Umbilical cord (tissue), 2 donors: ENCODE data around the gene ISG20L2. TPM values are rescaled to one million over a fixed set of nuclear protein-coding genes. Genes with fewer than 3 reads are reported as not detected.

ENCODE experiments used
- DNase-seq: peaks from one replicate; pipeline ENCODE4 v3.0.0-alpha.2; 2015; ENCODE audit warnings: low spot score
- total RNA-seq: library from RNA; depleted of rRNA; stranded (reverse); fragments of >200 nt; gene quantifications from one replicate; pipeline ENCODE4 v1.2.3, GENCODE V29; 2014; ENCODE audit warnings: low replicate concordance; ENCODE audit not compliant: insufficient read depth

ISG20L2 gene
- total RNA-seq, 1 donor from 2014 or later, result 3.9 TPM

DNA sequence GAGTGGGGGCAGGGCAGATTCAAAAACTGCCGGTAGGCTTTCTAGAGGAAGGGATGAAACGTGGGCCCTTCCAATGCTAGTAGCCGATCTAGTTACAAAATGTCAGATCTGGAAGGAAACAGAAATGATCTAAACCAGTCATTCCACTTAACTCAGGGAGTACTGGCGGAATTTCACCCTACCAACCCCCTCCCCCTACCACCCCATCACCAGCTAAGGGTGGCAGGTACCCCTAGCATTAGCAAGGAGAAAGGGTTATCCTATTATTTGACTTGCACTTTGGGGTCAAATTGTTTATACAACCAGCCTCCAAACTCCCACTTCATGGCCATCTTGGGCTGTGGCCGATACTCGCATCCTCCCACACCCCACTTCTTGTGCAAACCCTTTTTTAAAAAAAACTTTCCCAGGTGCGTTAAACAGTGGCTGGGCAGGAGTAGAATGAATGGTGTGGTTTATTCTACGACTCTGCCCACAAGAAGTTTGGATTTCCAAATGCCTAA lies 13.0 kb upstream of the ISG20L2 start:
- no peak for DNase-seq

DNA sequence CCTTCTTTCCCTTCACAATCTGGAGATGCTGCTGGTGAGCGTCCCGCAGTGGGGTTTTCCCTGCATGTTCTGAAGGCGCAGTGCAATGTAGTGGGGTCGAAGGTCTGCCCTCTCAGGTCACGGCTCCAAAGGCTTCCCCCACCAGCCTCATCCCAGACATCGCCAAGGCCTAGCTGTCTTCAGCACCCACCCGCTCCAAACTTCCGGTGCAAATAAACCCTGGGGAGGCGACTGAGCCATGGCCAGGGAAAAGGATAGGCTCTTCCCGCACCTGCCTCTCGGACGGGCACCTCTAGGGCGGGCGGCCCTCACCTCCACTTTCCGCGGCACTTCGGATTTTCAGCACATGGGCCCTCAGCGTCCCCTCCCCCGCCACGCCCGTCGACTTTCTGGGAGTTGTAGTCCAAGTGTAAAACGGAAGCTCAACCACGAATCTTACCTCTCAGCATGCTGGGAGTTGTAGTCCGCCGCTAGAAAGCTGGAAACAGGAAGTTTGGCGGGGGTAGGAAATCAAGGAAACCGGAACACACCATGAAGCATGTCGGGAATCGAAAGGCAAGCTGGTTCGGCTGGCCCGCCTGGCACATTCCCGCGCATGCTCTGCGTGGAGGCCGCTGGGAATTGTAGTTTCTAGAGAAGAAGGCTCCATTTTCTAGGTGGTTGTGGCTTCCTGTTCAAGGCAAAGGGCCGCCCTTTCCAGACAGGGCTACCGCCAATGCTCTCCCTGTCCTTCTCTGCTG lies 12.3 kb upstream of the ISG20L2 start, which contains the start of gene MRPL24:
Gene MRPL24 (minus strand): TSS at position 348 of the 740 bp plus-strand sequence. CDS start 2,384 bp downstream, outside the sequence.
- DNase-seq, result peak; percentile 100

DNA sequence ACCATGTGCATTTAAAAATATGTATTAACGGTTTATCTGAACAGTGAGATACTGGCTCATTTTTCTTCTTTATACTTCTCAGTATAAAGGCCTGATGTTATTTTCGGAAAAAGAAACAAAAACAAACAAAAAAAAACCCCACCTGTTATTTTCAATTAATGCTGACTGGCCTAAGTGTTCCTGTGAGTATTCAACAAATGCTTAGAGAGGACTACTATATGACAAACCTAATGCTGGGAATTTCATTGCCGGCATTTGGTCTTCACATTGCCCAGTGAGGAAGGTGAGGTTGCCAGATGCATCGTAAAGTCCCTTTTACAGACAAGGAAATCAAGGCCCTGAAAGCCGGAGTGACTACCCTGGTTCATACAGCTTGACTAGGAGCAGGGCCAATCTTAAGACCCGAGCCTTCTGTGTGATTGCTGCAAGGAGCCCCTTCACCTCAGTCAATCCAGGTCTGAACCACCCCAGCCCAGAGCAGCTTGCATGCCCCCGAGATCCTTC lies 11.7 kb upstream of the ISG20L2 start:
- DNase-seq, result no peak

DNA sequence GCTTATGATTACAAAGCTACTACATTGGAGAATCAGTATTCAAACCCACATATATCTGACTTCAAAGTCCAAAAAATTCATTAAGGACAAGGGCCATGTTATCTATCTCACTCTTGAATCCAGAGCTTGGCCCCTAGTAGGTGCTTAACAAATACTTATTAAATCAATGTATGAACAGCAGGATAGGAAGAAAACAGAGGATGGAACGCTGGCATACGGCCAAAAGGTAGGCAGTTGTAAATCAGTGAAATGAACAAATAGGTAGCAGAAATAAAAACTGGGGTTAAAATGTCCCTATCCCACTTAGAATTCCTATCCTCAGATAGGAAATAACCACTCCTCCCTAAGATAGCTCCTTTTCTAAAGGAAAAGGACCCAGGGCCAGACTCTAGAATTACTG lies 10.3 kb upstream of the ISG20L2 start:
- no peak for DNase-seq

DNA sequence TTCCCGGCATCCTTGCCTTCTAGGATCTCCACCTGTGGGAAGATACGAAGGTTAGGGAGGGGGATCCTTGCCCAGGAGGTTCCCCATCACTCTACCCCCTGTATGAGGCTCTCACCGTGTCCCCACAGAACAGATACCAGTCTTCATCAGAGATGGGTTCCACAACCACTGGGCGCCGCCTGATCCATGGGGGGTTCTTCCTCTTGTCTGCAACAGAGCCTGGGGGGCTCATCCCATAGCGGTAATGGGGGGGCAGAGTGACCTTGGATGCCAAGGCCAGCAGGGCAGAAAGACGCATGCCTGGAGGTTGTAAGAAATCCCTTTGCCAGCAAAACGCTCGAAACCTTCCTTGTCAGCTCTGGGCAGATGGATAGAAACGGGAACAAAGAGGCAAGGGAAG lies 9.8 kb upstream of the ISG20L2 start:
- DNase-seq, result no peak

DNA sequence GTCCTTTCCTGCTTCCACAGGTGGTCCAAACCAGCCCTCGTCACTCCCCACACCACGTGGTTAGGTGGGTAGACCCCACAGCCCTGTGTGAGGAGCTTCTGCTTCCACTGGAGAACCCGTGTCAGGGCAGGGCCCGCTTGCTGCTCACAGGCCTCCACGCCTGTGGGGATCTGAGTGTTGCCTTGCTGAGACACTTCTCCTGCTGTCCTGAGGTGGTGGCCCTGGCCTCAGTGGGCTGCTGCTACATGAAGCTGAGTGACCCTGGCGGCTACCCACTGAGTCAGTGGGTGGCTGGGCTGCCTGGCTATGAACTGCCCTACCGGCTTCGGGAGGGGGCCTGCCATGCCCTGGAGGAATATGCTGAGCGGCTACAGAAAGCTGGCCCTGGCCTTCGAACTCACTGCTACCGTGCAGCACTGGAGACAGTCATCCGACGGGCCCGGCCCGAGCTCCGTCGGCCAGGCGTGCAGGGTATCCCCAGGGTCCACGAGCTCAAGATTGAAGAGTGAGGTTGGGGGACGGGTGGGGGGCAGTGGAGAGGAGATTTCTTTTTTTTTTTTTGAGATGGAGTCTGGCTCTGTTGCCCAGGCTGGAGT lies 5.5 kb upstream of the ISG20L2 start:
- DNase-seq, result no peak

DNA sequence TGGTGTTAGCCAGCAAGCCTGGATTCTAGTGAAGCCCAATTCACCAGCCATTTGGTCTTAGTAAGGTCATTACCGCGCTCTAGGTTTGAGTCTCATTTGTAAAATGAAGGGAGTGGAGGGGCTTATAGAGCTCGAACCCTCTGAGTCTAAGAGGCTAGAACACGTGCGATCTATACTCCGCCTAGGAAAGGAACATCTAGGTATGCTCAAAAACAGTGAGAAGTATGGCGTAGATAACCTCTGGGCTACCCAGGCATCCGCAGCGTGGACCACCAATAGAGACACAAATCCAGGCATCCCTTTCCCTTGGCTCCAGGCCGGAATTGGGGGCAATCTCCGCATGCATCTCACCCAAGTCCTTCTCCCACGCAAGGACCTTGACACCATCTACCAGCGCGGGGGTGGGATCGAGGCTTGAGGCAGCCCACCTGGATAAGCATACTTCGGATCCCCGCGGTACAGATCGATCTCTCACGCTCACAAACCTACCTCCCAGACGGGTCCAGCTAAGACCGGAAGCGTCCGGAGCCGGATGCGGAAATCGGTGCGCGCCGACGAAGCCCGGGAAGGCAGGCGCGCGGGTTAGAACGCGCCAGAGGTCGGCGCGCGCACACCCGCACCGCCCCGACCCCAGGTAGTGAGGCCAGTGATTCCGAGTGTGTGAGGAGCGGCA lies 504 bp downstream of the ISG20L2 start, which contains the start of gene METTL25B:
Gene METTL25B (plus strand): TSS at position 544 of the 673 bp plus-strand sequence. CDS start 636 bp downstream, outside the sequence.
- DNase-seq, result peak; percentile 84

DNA sequence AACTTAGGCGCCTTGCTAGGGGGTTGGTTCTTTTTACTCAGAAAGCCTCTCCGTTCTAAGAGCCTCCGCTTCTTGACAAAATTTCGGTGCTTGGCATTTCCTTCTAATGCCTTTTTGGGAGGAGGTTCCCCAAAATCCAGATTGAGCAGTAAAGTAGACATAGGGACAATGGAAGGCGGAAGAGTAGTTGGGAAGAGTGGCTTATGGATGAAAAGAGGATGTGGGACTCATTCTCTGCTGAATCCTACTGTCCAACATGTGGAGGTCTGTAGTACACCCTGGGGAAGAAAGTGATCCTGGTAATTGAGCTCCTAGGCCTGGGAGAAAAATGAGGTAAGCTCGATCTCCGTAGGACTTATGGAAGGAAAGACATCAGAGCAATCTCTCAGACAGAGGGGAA lies 1.1 kb downstream of the ISG20L2 start:
- DNase-seq, result no peak

DNA sequence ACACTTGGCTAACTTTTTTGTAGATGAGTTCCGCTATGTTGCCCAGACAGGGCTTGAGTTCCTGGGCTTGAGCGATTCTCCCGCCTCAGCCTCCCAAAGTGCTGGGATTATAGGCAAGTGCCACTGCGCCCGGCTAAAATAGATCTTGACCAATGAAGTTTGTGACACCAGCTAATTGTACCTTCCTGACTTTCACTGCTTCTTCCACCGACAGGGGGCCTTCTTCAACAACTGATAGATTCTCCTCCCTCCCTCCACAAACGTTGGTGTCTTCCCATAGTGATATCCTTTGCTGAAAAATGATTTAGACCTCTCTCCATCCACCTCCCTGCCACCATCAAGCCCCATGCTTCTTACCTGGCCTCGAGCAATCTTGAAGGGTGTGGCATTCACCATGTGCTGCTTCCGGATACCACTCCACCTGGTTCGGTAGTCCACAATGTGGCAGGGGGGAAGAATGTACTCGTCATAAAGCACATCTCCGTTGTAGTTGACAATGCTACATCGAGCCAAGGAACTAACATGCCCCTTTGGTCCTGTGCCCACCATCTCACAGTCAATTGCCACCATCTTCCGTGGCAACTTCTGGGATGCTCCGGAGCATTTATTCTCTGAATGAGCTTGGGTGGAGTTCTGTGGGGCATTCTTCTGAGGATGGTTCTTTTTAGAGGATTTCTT lies 1.9 kb downstream of the ISG20L2 start:
- DNase-seq, result no peak

DNA sequence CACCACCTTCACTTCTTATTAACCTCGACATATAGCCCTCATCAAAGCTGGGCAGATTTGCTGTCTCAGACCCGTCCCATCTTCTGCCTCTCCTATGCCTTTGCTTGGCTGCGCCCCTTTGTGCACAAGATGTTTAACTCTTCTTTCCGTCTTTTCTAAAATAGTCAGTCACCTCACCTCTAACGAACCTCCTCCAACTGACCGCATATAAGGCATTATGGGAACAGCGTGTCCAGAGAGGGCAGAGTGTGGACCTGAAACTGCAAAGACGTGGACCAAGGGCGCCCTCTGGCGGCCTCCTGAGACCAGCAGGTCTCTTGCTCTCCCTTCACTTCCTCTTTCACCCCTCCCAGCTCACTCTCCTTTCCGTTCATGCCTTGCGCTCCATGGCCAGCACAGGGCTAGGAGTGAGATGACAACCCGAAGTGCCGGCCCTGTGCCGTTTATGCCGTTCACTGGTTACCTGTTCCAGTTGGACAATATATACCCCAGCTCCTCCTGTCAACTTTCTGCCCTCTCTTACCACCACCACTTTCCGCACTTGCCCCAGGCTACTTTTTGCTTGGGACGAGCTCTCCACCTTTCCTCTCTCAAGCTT lies 2.8 kb downstream of the ISG20L2 start:
- peak; percentile 92 for DNase-seq

DNA sequence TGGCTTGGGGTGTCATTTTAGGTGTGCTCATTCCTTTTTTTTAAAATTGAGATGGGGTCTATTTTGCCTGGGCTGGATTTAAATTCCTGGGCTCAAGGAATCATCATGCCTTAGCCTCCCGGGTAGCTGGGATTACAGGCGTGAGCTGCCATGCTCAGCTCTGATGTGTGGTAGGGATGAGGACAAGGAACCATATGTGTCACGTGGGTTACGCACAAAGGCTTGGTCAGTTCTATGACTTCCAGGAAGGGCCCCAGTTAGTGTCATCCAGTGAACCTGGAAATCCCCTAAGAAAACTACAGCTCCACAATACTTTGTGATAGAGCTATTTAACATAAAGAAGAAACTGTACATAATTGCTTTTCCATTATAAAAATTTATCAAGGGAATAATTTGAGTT lies 7.0 kb downstream of the ISG20L2 start:
- DNase-seq, result no peak

DNA sequence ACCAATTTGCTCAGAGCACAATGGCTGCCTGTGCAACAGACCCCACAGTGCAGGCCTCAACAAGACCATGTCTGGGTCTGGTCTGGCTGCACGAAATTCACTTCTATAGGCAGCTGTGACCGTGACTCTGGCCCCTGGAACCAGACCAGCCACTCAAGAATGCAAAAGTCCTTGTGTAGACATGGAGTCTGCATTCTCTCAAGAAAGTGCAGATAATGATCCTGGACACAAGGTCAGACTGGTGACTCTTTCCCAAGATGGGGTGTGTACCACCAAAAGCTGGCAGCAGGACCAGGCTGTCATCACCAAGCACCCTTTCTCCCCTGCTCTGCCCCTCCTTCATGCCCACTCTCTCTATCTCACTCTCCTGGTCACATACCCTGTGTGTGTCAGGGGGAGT lies 7.4 kb downstream of the ISG20L2 start:
- no peak for DNase-seq

DNA sequence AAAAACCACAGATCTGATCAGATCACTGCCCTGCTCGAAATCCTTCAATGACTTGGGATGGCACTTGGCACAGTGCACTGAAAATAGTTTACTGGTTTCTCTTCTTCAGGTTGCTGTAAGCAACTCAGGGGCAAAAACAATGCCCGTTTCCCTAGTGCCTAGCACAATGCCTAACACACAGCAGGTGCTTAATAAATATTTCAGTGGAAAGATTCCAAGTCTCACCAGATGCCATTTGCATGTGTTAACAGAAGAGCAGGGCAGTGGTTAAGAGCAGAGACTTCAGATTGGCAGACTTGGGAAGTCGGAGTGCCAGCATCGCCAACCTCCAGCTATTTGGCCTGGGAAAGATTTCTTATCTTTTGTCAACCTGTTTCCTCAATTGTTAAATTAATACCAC lies 11.2 kb downstream of the ISG20L2 start:
- no peak for DNase-seq

DNA sequence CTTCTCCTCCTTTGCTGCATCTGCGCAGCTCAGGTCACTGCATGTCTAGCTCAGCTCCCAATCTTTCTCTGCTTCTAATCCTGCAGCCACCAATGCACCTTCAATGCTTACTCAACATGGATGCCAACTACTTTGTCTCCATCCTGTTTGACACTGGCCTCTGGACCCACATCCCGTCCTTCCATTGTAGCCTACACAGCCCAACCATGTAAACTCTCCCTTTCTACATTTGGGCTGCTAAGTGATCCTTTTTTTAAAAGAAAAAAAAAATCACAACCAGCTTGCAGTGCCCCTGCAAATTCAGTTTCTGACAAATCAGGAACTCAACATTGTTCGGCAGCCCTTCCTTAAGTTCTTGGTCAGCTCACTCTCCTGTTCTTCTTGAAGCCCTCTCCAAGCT lies 13.7 kb downstream of the ISG20L2 start:
- no peak for DNase-seq

DNA sequence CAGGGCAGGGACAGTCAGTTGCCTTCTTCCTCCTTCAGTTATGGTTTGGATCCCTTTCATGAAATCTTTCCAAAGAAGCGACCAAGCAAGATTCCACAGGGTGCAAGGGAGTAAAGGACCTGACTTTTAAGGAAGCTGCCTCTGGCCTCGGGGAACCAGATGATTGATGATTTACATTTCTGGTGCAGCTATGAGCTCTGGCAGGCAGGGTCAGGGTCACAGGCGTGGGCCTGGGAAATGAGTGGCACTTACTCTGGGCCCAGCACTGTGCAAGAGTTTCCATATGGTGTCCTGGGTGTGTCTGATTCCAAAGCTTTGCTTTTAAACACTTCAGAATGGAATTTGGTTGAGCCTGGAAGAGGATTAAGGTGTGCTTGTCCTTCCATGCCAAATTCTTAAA lies 15.9 kb downstream of the ISG20L2 start:
- DNase-seq, result no peak

DNA sequence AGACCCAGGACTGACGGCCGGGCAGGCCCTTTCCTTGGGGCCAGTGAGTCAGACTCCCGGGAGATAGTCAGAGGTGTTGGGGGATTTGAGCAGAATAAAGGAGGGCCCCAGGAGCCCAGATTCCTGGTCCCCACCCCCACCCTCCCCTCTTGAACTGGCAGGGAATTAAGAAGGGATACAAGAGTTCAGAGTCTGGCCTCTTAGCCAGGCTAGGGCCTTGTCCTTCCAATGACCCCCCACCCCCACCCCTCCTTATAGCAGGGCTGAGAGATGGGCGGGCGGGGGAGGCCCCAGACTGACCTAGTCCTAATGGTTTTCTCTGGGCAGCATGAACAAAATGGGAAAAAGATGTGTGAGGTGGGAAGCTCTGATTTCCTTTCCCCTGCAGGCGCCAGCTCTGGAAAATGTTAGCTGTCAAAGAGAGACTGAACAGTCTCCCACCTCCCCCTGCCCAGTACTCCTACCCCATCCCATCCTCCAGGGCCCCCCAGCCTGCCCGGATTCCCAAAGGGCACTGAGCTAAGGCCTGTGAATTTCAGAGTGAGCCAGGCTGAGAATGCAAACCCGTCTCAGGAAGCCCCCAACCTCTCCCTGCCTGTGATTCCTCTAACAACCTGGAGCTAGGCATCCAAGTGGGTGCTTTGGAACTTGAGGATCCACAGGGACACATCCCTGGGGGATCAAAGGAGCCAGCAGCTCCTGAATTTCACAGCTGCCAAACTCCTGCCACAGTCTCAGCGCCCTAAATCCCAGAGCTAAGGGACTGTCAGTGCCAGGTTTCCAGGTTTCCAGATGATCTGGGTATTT lies 17.4 kb downstream of the ISG20L2 start:
- peak; percentile 85 for DNase-seq

DNA sequence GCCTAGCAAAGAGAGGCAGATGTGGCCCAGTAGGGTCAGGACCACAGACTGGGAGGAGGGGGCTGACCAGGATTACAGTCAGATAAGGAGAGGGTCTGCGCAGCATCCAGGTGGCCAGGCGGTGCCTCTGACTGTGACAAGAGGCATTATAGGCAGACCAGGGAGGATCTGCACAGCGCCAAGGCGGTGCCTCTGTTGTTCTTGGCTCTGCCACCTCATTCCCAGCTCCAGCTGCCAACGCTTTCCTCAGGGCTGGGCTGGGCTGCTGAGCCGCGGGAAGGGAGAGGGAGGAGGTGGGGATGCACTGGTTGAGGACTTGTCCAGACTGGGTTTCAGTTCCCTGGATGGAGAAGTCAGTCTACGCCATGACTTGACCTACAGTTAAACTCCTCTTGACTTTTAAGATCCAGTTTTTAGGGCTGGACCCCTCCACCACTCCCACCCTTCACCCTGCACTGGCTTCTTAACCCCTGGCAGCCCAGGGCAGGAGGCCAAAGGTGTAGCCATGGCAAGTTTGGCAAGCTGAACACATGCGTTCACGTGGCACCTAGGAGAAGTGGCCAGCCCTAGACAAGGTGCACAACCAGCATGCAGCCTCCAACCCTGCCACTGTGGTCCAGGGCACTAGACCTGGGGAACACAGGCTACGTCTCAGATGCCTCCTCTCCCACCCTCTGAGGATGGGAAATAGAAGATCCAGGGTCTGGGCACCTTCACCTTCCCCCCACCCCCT lies 18.6 kb downstream of the ISG20L2 start:
- DNase-seq, result peak; percentile 93

DNA sequence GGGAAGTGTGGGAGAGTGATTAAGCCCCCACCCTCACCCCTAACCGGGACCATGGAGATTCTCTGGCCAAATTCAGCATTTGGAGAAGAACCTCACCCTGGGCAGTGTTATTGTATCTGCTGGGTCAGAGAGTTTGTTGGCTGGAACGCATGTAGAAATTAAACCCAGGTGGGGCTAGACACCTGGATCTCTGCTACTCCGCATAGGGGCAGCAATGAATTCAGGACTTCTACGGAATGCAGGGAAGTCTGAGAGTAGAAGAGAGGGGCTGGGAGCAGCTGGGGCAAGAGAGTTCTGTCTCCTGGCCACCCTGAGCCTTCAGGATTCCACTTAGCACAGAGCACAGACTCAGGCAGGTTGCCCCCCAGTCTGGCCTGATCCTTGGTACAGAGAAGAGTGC lies 19.5 kb downstream of the ISG20L2 start:
- DNase-seq, result no peak

DNA sequence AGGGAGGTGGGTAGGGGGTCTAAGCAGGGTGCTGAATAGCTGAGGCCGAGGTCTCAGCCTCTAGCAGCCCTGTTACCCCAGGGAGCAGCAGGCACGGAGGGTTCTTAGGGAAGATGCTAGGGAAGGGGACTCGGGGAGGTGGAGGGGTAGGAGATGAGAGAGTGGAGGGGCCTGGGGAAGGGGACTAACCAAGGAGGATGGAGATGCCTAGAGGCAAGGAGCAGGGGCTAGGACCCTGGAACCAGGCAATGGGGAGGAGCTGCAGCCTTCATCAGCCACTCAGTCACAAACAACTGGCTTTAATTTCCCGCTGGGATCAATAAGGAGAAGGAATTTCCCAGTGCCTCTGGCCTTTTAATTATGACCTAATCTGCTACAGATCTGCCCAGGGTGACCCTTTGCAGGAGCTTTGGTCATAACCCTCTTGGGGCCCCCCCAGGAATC lies 20.3 kb downstream of the ISG20L2 start:
- DNase-seq, result no peak
